Fibroblast of skin of left quadriceps (primary cell): Measurements from ENCODE around the gene MIOX.
"Not testable (repeated sequence)": the region's sequence is repeated elsewhere in the genome, so short reads cannot be mapped to it uniquely, and the experiment has no call there.

Source experiments
- DNase-seq, 2 experiments: peaks; one replicate each; pipeline ENCODE4 v3.0.0-alpha.2; 2013; ENCODE audit warnings: low read depth in 2 of 2

MIOX gene

GRCh38 chr22:50528682-50529415 is 42.2 kb downstream of the MIOX start:
- DNase-seq = no peak

- DNase-seq = no peak
These were observed 42.8 kb downstream of the MIOX start for GRCh38 chr22:50529416-50529896.

GRCh38 chr22:50529897-50530579 is 43.4 kb downstream of the MIOX start, which contains the start of gene TYMP:
TYMP (minus strand) TSS chr22:50530012; CDS start chr22:50529709, 303 bp downstream.
- DNase-seq = no peak

- DNase-seq = no peak
These were observed 43.9 kb downstream of the MIOX start for GRCh38 chr22:50530580-50530876.

- DNase-seq = no peak
These were observed 44.4 kb downstream of the MIOX start for GRCh38 chr22:50530877-50531545.

- DNase-seq = no peak
These were observed 44.9 kb downstream of the MIOX start for GRCh38 chr22:50531546-50531961.

- no peak for DNase-seq
These were observed 45.5 kb downstream of the MIOX start for GRCh38 chr22:50531962-50532674.

GRCh38 chr22:50532824-50533796 is 46.5 kb downstream of the MIOX start:
- DNase-seq = no peak

GRCh38 chr22:50533856-50534711 is 47.4 kb downstream of the MIOX start:
- not testable (repeated sequence) for DNase-seq

GRCh38 chr22:50535113-50535512 is 48.5 kb downstream of the MIOX start:
- DNase-seq = no peak

GRCh38 chr22:50536226-50536625 is 49.6 kb downstream of the MIOX start:
- no peak for DNase-seq

- no peak for DNase-seq
These were observed 51.1 kb downstream of the MIOX start for GRCh38 chr22:50537765-50538164.
